ENCODE data around the gene AR.

AR gene

GRCh38 chrX:67543818-67544217 is at the start of gene AR:
AR (plus strand) TSS chrX:67544021; CDS start chrX:67545147, 1,126 bp downstream.
- no peak for ATAC-seq
- Mint-ChIP-seq H3K9me3 (peaks cover 3% of the 10 kb centered on the region), H3K36me3 (no peaks in the 10 kb centered on the region), H3K27me3 (peaks cover 24% of the 10 kb centered on the region), H3K4me3 (no peak within 1 kb of the TSS), H3K4me1 (no peaks in the 10 kb centered on the region), H3K27ac (no peak within 1 kb of the TSS)

- ATAC-seq, result no peak
- Mint-ChIP-seq H3K4me1 (no peaks in the 10 kb centered on the region), H3K9me3 (peaks cover 5% of the 10 kb centered on the region), H3K36me3 (no peaks in the 10 kb centered on the region), H3K27me3 (no peaks in the 10 kb centered on the region), H3K4me3 (no peak overlapping the region), H3K27ac (no peak overlapping the region)
Observed at GRCh38 chrX:67500617-67501016, 43.2 kb upstream of the AR start.

DNA sequence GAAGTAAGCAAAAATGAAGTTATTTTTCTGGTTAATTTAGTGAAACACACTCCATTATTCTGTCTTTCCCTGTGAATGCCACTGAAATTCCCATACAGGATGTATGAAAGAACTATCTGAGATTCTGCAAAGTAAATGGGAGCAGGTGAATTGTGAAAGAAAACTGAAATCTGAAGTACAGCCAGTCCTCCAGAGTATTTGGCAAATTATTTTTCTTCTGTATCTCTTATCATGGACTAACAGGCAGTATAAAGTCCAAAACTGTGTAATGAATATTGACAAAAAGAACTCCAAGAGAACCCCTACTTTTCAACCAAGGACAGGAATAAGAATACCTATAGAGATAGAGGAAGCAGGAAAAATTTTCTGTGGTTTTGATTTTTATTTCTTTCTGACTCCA is 40.8 kb upstream of the AR start:
- peaks cover 8% of the 10 kb centered on the region for H3K9me3 Mint-ChIP-seq
- no peaks in the 10 kb centered on the region for H3K36me3 Mint-ChIP-seq
- no peak overlapping the region for H3K27ac Mint-ChIP-seq
- no peaks in the 10 kb centered on the region for H3K27me3 Mint-ChIP-seq
- H3K4me1 Mint-ChIP-seq, result no peaks in the 10 kb centered on the region
- no peak for ATAC-seq
- H3K4me3 Mint-ChIP-seq, result no peak overlapping the region

- no peak for ATAC-seq
- H3K9me3 Mint-ChIP-seq, result peaks cover 6% of the 10 kb centered on the region
- no peaks in the 10 kb centered on the region for H3K36me3 Mint-ChIP-seq
- no peaks in the 10 kb centered on the region for H3K27me3 Mint-ChIP-seq
- no peak overlapping the region for H3K4me3 Mint-ChIP-seq
- H3K27ac Mint-ChIP-seq, result no peak overlapping the region
- no peaks in the 10 kb centered on the region for H3K4me1 Mint-ChIP-seq
Observed at GRCh38 chrX:67503453-67503852, 40.4 kb upstream of the AR start.

- no peak overlapping the region for H3K27ac Mint-ChIP-seq
- H3K4me1 Mint-ChIP-seq, result no peaks in the 10 kb centered on the region
- ATAC-seq, result no peak
- no peak overlapping the region for H3K4me3 Mint-ChIP-seq
- no peaks in the 10 kb centered on the region for H3K36me3 Mint-ChIP-seq
- H3K9me3 Mint-ChIP-seq, result peaks cover 3% of the 10 kb centered on the region
- H3K27me3 Mint-ChIP-seq, result no peaks in the 10 kb centered on the region
Observed at GRCh38 chrX:67520671-67521070, 23.1 kb upstream of the AR start.

- H3K36me3 Mint-ChIP-seq, result no peaks in the 10 kb centered on the region
- H3K9me3 Mint-ChIP-seq, result peaks cover 3% of the 10 kb centered on the region
Observed at GRCh38 chrX:67523002-67523681, 20.7 kb upstream of the AR start.

GRCh38 chrX:67523932-67524331 is 19.9 kb upstream of the AR start:
- Mint-ChIP-seq H3K9me3 (peaks cover 3% of the 10 kb centered on the region), H3K27me3 (no peaks in the 10 kb centered on the region), H3K36me3 (no peaks in the 10 kb centered on the region), H3K4me3 (no peak overlapping the region), H3K27ac (no peak overlapping the region), H3K4me1 (no peaks in the 10 kb centered on the region)
- no peak for ATAC-seq

More at GRCh38 chrX:67523002-67523681, 20.7 kb upstream of the AR start:
- no peak for ATAC-seq
- Mint-ChIP-seq H3K4me1 (no peaks in the 10 kb centered on the region), H3K4me3 (no peak overlapping the region), H3K27ac (no peak overlapping the region), H3K27me3 (no peaks in the 10 kb centered on the region)

DNA sequence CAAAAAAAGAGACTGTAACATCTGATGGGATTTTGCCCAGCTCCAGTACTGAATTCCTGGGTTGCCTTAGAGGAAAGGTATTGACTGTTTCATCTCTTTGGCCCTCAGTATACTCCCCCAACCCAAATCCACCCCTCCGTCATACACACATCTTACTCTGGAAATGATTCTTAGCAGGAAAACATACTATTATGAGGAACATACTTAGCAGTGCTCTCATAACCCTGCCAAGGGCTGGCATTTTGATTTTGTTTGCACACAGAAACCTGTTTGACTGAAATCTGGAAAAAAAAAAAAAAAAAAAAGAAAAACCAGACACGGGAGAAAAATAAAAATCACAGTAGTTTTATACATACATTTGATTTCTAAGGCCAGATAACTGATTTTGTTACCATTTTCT is 19.4 kb upstream of the AR start:
- Mint-ChIP-seq H3K27me3 (no peaks in the 10 kb centered on the region), H3K36me3 (no peaks in the 10 kb centered on the region), H3K4me1 (no peaks in the 10 kb centered on the region), H3K9me3 (peaks cover 3% of the 10 kb centered on the region), H3K4me3 (no peak overlapping the region), H3K27ac (no peak overlapping the region)
- no peak for ATAC-seq

GRCh38 chrX:67524950-67525691 is 18.7 kb upstream of the AR start:
- no peak for ATAC-seq
- Mint-ChIP-seq H3K27me3 (no peaks in the 10 kb centered on the region), H3K36me3 (no peaks in the 10 kb centered on the region), H3K9me3 (peaks cover 3% of the 10 kb centered on the region), H3K4me3 (no peak overlapping the region), H3K4me1 (no peaks in the 10 kb centered on the region), H3K27ac (no peak overlapping the region)

- no peaks in the 10 kb centered on the region for H3K36me3 Mint-ChIP-seq
- peaks cover 5% of the 10 kb centered on the region for H3K9me3 Mint-ChIP-seq
- no peak overlapping the region for H3K4me3 Mint-ChIP-seq
- H3K27me3 Mint-ChIP-seq, result no peaks in the 10 kb centered on the region
- no peak overlapping the region for H3K27ac Mint-ChIP-seq
- H3K4me1 Mint-ChIP-seq, result no peaks in the 10 kb centered on the region
- no peak for ATAC-seq
Observed at GRCh38 chrX:67536564-67536963, 7.3 kb upstream of the AR start.

DNA sequence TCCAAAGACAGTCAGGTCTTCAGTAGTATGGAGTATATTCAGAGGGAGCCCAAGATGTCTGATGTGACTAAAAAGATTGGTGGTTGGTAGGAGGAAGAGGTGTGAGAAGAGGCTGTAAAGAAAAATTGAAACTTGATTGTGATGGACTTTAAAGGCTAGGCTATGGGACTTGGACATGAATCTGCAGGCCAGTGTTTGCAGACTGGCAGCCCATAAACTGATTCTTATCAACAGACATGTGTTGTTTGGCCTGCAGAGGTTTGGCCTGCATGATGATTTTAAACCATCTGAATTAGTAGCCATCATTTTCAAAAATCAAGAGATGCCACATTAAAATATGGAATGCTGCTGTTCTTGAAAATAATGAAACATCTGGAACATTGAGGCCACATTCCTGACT is 5.4 kb upstream of the AR start:
- H3K27me3 Mint-ChIP-seq, result no peaks in the 10 kb centered on the region
- no peak for ATAC-seq

GRCh38 chrX:67544281-67545035 is 637 bp downstream of the AR start:
- Mint-ChIP-seq H3K27ac (no peak overlapping the region), H3K4me3 (no peak overlapping the region), H3K4me1 (no peaks in the 10 kb centered on the region), H3K36me3 (no peaks in the 10 kb centered on the region), H3K27me3 (peaks cover 24% of the 10 kb centered on the region), H3K9me3 (peaks cover 3% of the 10 kb centered on the region)
- ATAC-seq, result no peak

More for the DNA sequence above, 5.4 kb upstream of the AR start:
- Mint-ChIP-seq H3K27ac (no peak overlapping the region), H3K4me1 (no peaks in the 10 kb centered on the region), H3K36me3 (no peaks in the 10 kb centered on the region), H3K4me3 (no peak overlapping the region), H3K9me3 (peaks cover 5% of the 10 kb centered on the region)

DNA sequence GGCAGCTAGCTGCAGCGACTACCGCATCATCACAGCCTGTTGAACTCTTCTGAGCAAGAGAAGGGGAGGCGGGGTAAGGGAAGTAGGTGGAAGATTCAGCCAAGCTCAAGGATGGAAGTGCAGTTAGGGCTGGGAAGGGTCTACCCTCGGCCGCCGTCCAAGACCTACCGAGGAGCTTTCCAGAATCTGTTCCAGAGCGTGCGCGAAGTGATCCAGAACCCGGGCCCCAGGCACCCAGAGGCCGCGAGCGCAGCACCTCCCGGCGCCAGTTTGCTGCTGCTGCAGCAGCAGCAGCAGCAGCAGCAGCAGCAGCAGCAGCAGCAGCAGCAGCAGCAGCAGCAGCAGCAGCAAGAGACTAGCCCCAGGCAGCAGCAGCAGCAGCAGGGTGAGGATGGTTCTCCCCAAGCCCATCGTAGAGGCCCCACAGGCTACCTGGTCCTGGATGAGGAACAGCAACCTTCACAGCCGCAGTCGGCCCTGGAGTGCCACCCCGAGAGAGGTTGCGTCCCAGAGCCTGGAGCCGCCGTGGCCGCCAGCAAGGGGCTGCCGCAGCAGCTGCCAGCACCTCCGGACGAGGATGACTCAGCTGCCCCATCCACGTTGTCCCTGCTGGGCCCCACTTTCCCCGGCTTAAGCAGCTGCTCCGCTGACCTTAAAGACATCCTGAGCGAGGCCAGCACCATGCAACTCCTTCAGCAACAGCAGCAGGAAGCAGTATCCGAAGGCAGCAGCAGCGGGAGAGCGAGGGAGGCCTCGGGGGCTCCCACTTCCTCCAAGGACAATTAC is 1.4 kb downstream of the AR start:
- Mint-ChIP-seq H3K27me3 (peaks cover 24% of the 10 kb centered on the region), H3K4me1 (no peaks in the 10 kb centered on the region), H3K36me3 (no peaks in the 10 kb centered on the region), H3K27ac (no peak overlapping the region), H3K4me3 (no peak overlapping the region), H3K9me3 (no peaks in the 10 kb centered on the region)
- no peak for ATAC-seq

- ATAC-seq, result no peak
- Mint-ChIP-seq H3K27ac (no peak overlapping the region), H3K4me1 (no peaks in the 10 kb centered on the region), H3K9me3 (no peaks in the 10 kb centered on the region), H3K4me3 (no peak overlapping the region), H3K27me3 (peaks cover 24% of the 10 kb centered on the region), H3K36me3 (no peaks in the 10 kb centered on the region)
Observed at GRCh38 chrX:67545893-67546495, 2.2 kb downstream of the AR start.
